Body of pancreas (tissue), 4 donors: ENCODE results near the gene CD6.

Experiments used
- CTCF ChIP-seq, 7 experiments: fragments of 450-650 bp in 4 of 7; fragments of 200-600 bp in 3 of 7; sonication (generic) in 3 of 7; IDR thresholded peaks; one replicate each; pipeline ENCODE4 v1.5.1; 2016 to 2019; ENCODE audit warnings: antibody characterized with exemption in 7 of 7
- POLR2A ChIP-seq, 3 donors: fragments of 450-650 bp; IDR thresholded peaks; one replicate each; pipeline ENCODE4 v1.6.1; 2016; ENCODE audit warnings: antibody characterized with exemption in 3 of 3, mild to moderate bottlenecking in 2 of 3

- TF ChIP-seq CTCF (IDR thresholded peaks at IDR 0.05) (no peak), POLR2A (IDR thresholded peaks at IDR 0.05) (no peak)
These were observed 85.5 kb downstream of the CD6 start for GRCh38 chr11:61056981-61057380.
